Activated CD8-positive, alpha-beta memory T cell treated with anti-CD3 and anti-CD28 coated beads for 4 hours (primary cell): ENCODE results near the gene NR1D2.

Source experiments
- DNase-seq, 2 donors: peaks; one replicate each; pipeline ENCODE4 v3.0.0-alpha.2; 2020; ENCODE audit warnings: low read depth in 2 of 2

Gene NR1D2

DNA sequence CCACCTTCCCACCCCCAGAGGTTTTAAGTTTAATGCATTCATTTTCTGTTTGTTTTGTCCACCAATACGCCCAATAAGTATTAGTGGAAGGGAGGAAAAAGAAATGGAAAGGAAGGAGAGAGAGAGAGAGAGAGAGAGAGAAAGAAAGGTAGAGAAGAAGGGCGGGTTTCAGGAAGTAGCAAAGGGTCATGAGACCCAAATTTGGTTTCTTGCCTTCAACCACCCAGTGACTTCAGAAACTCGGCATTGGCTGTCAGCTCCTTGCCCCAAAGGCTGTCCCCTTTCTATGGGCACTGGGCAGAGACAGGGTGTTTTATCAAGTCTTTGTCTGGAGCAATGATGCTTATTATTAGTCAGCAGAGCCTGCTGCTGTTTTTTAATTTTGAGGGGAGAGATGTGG lies 13.5 kb upstream of the NR1D2 start:
- DNase-seq, result no peak

DNA sequence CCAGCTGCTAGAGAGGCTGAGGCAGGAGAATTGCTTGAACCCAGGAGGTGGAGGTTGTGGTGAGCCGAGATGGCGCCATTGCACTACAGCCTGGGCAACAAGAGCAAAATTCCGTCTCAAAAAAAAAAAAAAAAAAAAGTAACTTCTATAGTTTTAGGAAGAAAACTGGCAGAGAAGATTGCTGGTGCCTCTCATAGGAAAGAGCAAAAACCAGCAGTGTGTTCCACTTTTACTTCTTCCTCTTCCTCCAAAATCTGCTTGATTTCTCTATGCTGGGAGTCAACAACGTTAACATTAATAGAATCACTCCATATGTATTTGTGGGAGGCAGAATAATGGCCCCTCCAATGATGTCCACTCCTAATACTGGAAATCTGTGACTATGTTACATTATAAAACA lies 12.5 kb upstream of the NR1D2 start:
- DNase-seq, result no peak

DNA sequence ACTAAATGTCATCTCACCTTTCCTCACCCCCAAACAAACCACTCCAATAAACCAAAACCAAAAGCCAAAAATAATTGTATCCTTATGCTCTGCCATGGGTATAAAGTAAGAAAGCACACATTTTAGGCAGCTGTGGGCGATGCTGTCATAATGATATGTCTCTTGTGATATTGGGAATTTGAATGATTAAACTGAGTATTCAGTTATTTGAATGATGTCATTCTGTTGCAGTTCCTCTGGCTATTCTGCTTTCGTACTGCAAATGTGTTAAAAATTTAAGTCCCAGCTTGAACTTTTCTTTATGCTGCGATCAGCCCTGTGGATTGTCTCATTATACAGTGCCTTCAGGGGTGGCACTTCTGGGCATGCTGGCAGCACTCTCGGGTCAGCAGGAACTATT lies 10.8 kb upstream of the NR1D2 start:
- DNase-seq, result no peak

DNA sequence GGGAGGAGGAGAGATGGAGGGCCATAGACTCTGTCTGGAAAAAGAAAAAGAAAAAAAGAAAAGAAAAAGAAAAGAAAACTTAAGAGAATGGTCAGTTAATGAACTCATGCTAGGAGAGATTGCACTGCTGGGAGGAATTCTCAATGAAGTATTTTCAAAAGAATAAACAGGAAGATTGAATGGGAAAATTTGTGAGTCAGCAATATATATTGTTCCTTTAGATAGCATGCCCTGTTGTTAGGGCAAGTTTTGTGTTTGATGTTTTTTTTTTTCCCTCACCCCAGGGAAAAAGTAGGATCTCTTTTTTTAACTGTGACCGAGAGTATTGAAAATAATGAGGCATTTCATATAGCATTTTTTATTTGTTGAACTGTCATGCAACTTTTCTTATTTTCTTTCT lies 7.8 kb upstream of the NR1D2 start:
- DNase-seq, result no peak

DNA sequence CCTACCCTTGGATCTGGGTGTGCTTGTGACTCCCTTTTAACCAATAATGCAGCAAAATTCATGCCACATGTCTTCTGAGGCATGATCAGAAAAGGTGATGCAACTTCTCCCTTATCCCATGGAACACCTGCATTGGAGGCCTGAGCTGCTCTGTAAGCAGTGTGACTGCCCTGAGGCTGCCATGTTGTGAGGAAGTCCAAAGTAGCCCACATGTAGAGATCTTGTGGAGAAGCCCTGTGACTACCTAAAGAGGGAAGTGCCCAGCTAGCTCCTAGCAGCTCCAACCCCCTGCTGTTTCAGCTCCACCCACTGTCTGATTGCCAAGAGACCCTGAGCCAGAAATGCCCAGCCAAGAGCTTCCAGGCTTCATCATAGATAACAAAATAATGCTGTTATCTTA lies 6.4 kb upstream of the NR1D2 start:
- DNase-seq, result no peak

DNA sequence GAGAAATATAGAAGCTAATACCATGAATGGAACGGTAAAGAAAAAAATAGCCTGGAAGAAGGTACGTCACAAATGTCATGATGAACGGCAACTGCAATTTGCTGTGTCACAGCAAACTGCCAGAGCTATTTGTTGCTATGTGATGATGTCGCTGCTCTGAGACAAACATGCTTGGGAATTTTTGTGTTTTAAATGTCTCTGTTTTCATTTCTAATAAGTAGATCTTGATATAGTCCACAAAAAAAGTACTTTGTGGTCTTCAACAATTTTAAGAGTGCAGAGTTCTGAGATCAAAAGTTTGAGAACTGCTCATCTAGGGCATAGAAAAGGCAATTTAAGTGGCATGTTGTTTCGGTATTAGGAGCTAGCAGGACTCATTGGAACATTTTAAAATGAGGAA lies 4.3 kb upstream of the NR1D2 start:
- DNase-seq, result no peak

DNA sequence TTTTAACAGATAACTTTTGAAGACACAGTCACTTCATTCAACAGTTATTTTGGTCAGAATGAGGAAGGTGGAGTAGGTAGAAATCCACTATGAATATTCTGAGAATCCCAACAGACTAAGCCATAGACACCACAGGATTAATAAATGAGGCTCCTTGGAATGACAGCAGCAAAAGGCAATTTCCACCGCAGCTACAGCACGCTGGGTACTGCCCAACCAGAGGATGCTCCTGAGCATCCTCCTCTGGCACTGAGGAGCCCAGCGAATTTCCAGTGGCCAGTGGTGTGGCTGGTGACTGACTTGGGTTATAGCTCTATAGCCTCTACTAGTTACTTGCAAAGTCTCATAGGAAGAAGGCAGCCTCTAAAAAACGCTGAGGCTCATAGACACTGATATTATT lies 3.6 kb upstream of the NR1D2 start:
- DNase-seq, result no peak

DNA sequence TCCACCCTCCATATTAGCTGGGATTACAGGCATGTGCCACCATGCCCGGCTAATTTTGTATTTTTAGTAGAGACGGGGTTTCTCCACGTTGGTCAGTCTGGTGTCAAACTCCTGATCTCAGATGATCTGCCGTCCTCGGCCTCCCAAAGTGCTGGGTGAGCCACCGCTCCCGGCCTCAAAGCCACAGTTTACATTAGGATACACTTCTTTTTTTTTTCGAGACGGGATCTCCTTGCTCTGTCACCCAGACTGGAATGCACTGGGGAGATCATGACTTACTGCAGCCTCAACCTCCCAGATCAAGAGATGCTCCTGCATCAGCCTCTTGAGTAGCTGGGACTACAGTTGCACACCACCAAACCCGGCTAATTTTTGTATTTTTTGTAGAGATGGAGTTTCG lies 2.5 kb upstream of the NR1D2 start:
- no peak for DNase-seq

DNA sequence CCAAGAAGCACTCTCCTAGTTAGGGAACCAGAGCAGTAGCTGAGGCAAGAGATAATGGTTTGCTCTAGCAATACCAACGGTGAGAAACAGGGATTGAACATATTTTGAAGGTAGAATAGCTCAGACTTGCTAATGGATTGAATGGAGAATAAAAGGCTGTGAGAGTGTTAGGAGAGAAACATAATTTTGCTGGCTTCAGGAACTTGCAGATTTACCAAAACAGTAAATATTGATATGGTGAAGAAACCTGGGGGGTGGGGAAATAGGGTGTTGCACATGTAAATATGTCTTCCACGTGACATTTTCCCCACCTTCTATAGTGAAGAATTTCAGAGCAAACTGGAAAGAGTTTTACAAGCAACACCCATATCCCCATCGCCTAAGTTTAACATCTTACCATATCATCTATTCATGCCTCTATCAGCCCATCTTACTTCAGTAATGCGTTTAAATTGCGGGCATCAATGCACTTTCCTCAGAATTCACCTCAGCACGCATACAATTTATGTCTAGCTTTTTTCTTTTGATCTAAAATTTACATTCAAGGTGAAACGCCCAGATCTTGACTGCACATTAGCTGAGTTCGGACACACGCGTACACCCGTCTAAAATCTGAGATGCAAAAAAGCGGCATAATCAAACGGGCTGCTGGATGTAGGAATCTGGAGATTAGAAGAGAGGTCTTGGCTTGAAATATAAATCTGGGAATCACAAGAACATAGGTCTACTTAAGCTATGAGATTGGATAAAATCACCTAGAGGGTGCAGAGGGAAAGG lies 891 bp upstream of the NR1D2 start:
- DNase-seq, result no peak

DNA sequence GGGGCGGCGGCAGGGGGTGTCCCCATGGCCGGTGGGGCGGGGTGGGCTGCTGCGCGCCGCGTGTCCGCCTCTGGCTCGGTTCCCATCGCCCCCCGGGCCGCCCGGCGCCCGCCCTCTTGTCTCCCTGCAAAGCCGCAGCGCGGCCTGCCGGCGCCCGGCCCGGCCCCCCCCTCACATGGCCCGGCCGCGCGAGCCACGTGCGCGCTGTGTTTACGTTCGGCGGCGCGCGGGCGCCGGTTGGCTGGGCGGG lies 502 bp downstream of the NR1D2 start:
- DNase-seq, result no peak

DNA sequence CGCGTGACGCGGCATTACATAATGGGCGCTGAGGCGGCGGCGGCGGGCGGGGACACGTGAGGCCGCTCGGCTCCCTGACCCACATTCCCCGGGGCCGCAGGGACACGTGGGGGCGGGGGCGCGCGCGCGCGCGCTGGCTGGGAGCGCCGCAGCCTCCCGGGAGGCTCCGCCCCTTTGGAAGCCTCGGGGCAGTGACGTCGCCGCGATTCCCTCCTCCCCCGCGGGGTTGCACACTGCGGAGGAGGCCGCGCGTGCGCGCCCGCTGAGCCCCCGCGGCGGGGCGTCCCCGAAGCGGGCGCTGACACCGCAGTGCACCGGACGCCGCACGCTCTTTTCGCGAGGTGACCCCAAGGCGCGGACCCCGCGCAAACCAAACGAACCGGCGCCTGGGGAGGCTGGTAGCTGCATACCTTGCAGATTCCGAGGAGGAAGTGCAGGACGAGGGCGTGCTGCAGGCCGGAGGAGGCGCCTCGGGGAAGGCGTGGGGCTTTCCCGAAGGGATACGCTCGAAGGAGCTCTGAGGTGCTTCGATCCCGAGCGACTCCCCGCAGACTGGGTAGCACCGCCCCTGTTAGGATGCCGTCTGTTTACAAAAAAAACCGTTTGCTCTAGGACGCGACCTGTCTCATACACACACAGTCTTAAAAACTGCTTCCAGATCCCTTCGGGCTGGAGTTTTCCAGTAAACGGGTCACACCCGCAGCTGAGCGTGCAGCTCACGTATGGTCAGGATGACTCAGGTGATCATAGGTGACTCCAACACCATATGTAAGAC lies 1.0 kb downstream of the NR1D2 start:
- DNase-seq, result peak; percentile 96 to 98

DNA sequence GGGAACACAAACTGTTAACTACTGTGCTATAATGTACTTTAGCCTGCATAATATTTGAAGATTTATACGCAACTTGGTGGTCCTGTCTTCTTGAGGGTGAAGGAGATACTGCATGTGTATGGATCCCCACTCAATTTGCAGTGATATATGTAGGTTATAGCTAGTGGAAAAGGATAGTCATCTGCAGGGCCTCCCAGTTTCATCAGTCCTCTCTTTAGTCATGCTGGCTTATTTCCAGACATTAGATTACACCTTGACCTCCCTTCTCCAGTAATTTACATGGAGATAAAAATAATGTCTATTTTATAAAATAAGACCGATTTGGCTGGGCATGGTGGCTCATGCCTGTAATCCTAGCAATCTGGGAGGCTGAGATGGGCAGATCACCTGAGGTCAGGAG lies 3.7 kb downstream of the NR1D2 start:
- no peak for DNase-seq

DNA sequence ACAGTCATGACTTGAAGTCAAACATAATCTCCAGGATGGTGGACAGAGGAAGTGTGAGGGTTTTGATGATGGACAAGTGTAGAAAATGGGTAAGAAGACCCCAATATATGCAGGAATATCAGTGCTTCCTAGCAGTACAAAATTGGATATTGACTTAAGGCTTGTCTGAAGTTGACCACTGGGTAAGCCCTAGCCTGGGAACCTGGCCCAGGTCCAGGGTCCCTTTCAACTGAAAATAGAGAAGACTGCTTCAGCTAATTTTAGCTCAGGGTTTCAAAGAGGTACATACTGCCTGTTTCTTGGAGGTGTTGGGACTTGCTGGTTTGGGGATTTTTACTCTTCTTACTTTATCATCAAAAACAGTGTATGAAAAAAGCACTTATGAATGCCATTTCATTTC lies 4.7 kb downstream of the NR1D2 start:
- DNase-seq, result no peak

DNA sequence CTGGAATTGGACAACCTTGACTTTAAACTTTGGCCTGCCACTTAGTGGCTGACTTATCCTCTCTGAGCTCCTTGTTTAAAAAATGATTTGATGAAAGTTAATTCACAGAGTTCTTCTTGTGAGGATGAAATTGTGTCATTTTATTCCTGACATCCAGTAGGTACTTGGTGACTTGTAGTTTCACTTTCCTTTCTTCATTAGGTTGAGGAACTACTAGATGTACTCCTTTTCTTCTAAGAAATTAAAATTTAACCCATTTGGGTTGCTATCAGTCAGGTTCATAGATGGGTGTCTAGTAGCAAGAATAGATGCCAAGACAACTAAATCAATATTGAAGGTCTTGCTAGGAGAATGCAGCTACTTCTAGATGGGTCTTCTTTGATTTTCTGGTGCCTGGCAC lies 5.2 kb downstream of the NR1D2 start:
- DNase-seq, result no peak

DNA sequence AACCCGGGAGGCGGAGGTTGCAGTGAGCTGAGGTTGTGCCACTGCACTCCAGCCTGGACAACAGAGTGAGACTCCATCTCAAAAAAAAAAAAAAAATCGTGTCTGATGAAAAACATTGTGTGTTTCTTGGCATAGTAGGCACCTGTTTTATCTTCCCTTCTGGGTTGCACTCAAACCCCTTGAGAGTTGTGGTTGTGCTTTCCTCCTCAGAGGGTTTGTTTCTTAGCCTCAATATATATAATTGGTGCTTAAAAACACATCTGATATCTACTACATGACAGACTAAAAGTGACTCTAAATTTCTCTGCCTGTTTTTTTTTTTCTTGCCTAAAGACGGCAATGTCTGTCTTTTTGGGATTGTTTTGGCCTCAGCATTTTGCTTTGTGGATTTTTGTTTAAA lies 7.6 kb downstream of the NR1D2 start:
- no peak for DNase-seq

DNA sequence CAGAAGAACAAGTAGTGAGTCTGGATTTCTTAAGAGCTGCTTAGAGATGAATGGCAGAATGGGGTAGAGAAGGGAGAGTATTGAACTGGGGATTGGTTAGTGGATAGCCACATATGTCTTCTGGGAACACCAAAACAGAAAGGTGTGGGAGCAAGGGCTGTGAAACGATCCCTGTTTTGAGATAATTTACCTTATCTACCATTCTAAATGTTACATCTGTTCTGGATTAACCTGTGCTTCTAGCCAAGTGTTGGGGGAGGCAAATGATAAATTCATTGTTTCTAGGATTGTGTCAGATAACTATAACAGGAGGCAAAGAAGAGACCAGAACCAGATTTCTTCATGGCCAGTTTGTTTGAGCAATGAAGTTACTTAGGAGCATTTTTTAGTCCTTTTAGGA lies 8.4 kb downstream of the NR1D2 start:
- DNase-seq, result no peak

DNA sequence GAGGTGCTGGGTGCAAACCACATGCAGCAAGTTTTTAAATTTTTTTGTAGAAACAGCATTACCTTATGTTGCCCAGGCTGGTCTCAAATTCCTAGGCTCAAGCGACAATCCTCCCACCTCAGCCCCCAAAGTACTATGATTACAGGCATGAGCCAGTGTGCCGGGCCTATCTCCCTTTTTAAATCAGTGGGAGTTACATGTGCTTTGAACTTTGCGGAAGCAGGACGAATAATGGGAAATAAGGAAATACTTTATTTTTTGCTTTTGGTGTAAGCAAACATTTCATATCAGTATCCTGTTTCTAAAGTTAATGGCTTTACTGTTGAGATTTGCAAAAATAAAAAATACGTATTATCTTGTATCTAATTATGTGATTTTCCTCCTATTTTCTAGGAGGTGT lies 9.1 kb downstream of the NR1D2 start:
- no peak for DNase-seq

DNA sequence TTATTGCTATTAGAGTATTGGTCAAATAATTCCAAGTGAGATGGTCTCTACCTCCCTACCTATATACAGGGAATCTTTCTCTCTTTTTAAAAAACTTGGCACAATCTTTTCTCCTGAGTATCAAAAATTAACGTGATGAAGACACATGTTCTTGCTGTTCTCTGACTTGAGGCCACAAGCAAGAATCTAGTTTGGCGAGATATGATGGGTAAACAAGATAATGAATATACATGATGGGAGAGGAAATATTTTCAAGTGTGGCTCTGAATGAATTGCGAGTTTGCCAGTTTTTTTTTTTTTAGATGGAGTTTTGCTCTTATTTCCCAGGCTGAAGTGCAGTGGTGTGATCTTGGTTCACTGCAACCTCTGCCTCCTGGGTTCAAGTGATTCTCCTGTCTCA lies 11.6 kb downstream of the NR1D2 start:
- DNase-seq, result no peak

DNA sequence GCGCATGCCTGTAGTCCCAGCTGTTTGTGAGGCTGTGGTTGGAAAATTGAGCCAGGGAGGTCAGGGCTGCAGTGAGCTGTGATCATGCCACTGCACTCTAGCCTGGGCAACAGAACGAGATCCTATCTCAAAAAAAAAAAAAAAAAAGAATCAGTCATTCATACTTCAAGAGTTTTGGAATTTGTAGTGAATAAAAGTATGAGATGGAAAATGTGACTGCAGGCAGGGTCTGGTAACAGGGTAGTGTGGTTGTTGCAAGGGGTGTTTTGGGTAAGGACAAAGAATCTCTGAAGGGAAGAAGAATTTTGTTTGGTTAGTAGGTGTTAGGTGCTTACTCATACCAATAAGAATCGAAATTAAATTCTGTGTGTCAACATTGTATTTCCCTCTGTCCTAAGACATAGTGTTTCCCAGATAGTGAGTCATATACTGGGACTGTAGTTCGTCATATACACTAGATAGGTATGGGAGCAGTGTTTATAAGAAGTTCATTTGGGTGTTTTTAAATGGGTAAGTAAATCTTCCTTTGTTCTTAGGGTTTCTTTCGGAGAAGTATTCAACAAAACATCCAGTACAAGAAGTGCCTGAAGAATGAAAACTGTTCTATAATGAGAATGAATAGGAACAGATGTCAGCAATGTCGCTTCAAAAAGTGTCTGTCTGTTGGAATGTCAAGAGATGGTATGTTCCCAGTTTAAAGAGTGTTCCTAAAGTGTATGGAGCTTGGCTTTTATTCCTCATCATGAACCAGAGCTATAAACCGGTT lies 14.2 kb downstream of the NR1D2 start:
- no peak for DNase-seq

DNA sequence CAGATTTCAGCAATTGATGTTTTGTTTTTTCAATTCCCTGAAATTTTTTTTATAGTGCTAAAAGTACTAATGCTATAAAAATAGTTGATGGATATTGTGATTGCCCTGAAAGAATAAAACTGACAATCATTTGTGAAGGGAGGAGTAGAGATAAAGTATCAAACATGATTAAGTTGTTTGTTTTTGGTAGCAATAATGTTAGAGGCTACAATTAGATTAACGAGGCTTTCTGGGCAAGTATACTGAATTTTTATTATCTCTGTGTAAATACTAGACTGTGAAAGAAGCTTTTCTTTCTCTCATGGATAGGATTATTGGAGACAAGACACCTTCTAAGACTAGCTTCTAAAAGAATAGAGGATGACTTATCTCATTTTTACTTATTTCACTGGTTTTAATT lies 15.6 kb downstream of the NR1D2 start:
- no peak for DNase-seq

DNA sequence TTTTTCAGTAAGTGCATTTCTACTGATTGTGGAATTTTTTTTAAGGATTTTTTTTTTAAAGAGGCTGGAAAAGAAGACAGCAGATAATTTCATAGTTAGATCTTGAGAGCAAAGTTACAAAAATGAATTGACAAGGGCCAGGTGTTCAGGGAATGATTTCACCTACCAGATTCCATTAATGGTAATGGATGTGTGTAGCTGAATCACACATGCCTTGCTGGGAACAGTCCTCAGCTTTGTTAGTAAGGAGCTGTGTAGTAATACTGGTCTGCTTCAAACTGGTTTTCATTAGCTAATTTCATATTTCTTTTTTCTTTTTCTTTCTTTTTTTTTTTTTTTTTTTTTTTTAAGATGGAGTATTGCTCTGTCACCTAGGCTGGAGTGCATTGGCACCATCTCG lies 16.0 kb downstream of the NR1D2 start:
- no peak for DNase-seq

DNA sequence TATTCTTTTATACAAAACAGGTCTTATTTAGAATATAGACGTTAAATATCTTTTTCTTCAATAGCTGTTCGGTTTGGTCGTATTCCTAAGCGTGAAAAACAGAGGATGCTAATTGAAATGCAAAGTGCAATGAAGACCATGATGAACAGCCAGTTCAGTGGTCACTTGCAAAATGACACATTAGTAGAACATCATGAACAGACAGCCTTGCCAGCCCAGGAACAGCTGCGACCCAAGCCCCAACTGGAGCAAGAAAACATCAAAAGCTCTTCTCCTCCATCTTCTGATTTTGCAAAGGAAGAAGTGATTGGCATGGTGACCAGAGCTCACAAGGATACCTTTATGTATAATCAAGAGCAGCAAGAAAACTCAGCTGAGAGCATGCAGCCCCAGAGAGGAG lies 16.8 kb downstream of the NR1D2 start:
- no peak for DNase-seq

DNA sequence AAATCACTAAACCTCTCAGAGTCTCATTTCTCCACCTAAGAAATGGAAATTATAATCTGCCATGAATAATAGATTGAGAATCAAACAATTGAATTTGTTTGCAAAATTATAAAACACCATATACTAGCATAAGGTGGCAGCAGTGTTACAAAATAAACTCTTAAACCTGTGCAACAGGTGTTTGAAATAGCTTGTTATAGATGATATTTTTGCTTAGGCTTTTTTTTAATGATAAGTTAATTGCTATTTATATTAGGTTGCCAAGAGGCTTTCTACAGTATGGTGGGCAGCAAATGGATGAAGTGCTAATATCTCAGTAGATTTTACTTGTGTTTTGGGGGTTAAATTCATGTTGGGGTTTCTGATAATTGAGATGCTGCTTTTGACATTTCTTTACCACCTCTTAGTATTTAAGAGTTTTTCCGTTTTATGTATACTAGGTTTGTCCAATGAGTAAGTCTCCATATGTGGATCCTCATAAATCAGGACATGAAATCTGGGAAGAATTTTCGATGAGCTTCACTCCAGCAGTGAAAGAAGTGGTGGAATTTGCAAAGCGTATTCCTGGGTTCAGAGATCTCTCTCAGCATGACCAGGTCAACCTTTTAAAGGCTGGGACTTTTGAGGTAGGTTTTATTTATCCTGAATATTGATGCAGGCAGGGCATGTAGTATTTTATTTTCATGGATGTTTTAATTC lies 19.6 kb downstream of the NR1D2 start:
- DNase-seq, result no peak
